ENCODE data around the gene PLPP4. TPM values are rescaled to one million over a fixed set of nuclear protein-coding genes. Genes with fewer than 3 reads are reported as not detected.

Gene PLPP4
- total RNA-seq, 3 donors from 2014 or later, result not detected

DNA sequence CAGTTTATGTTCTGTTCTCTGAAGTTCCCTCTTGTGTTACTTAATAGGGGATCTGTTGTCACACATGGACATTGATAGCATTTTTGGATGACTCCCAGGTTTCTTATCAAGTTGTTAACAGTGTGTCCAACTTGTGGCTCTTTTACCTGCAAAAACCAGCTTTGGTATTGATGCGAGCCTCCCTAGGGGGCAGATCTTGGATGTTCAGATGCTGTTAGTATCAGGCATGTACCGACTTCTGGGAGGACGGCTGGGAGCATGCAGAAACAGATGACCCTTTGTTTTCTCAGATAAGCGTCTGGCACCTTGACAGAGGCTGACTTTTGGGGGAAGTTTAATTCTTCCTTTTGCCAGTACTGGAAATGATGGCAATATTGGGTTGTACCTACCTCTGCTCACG, 2.2 kb downstream of the PLPP4 start:
- TF ChIP-seq, protein P1, sequence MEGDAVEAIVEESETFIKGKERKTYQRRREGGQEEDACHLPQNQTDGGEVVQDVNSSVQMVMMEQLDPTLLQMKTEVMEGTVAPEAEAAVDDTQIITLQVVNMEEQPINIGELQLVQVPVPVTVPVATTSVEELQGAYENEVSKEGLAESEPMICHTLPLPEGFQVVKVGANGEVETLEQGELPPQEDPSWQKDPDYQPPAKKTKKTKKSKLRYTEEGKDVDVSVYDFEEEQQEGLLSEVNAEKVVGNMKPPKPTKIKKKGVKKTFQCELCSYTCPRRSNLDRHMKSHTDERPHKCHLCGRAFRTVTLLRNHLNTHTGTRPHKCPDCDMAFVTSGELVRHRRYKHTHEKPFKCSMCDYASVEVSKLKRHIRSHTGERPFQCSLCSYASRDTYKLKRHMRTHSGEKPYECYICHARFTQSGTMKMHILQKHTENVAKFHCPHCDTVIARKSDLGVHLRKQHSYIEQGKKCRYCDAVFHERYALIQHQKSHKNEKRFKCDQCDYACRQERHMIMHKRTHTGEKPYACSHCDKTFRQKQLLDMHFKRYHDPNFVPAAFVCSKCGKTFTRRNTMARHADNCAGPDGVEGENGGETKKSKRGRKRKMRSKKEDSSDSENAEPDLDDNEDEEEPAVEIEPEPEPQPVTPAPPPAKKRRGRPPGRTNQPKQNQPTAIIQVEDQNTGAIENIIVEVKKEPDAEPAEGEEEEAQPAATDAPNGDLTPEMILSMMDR (IDR thresholded peaks at IDR 0.05), result no peak
- TF ChIP-seq POLR2AphosphoS5 (IDR thresholded peaks at IDR 0.05) (no peak), POLR2A (IDR thresholded peaks at IDR 0.05) (no peak)
- H3K27me3 ChIP-seq, result peaks cover 4 to 39% of the 10 kb centered on the region in 2 donors
- no peak for DNase-seq (ENCODE audit: low spot score in 2 of 2)
- H3K4me1 ChIP-seq, result peaks cover 4 to 8% of the 10 kb centered on the region in 2 donors
- no peaks in the 10 kb centered on the region for H3K36me3 ChIP-seq
- no peaks in the 10 kb centered on the region for H3K9me3 ChIP-seq
- H3K27ac ChIP-seq, result no peak overlapping the region
- no peak overlapping the region for H3K4me3 ChIP-seq
- intact Hi-C loops (cut with DNase I; ENCODE audit: low total_unique reads), result no loop called here

DNA sequence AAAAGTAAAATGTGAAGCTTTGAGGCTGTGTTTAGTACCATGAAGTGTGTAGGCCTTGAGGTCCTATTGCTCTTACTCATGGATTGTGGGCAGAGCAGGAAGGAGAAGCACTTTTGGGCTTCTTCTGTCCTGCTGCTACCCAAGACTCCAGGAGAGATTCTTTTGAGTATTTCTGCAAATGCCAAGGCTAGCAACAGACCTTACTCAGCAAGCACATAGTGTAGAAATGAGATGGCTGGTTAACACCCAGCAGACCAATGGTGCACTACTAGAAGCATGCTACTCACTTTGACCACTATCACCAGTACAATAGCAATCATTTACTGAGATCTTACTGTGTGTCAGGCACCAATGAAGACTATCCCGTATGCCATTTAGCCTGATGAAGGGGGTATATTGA, 3.2 kb downstream of the PLPP4 start:
- H3K4me1 ChIP-seq, result peaks cover 4 to 8% of the 10 kb centered on the region in 2 donors
- no peak for DNase-seq (ENCODE audit: low spot score in 2 of 2)
- H3K27me3 ChIP-seq, result peaks cover 4 to 39% of the 10 kb centered on the region in 2 donors
- TF ChIP-seq POLR2A (IDR thresholded peaks at IDR 0.05) (no peak), POLR2AphosphoS5 (IDR thresholded peaks at IDR 0.05) (no peak)
- TF ChIP-seq, protein P1 (IDR thresholded peaks at IDR 0.05), result no peak
- intact Hi-C loops (cut with DNase I; ENCODE audit: low total_unique reads), result no loop called here
- H3K4me3 ChIP-seq, result no peak overlapping the region
- no peak overlapping the region for H3K27ac ChIP-seq
- H3K9me3 ChIP-seq, result no peaks in the 10 kb centered on the region
- no peaks in the 10 kb centered on the region for H3K36me3 ChIP-seq

DNA sequence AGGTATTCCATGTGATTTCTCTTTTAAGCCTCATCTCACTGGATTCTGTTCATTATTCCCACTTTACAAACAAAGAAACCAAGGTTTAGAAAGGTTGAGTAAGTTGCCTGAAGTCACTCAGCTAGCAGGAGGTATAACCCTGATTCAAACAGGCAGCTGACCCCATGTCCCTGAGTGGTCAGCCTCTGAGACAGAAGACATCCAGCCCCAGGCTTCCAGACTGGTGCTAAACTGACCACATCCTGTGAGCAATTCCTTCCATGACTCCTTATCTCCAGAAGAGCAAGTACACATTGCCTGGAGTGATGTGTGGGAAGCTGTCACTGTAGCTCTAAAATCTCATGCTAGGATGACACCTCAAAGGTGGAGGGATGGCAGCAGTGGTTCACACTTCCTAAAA, 3.7 kb downstream of the PLPP4 start:
- DNase-seq (ENCODE audit: low spot score in 2 of 2), result no peak
- H3K4me1 ChIP-seq, result peaks cover 4 to 8% of the 10 kb centered on the region in 2 donors
- no peaks in the 10 kb centered on the region for H3K9me3 ChIP-seq
- TF ChIP-seq, protein P1 (IDR thresholded peaks at IDR 0.05), result no peak
- no peak for TF ChIP-seq POLR2A (IDR thresholded peaks at IDR 0.05)
- no peak for TF ChIP-seq POLR2AphosphoS5 (IDR thresholded peaks at IDR 0.05)
- no peak overlapping the region for H3K4me3 ChIP-seq
- peaks cover 4 to 39% of the 10 kb centered on the region in 2 donors for H3K27me3 ChIP-seq
- no peaks in the 10 kb centered on the region for H3K36me3 ChIP-seq
- intact Hi-C loops (cut with DNase I; ENCODE audit: low total_unique reads), result no loop called here
- no peak overlapping the region for H3K27ac ChIP-seq

DNA sequence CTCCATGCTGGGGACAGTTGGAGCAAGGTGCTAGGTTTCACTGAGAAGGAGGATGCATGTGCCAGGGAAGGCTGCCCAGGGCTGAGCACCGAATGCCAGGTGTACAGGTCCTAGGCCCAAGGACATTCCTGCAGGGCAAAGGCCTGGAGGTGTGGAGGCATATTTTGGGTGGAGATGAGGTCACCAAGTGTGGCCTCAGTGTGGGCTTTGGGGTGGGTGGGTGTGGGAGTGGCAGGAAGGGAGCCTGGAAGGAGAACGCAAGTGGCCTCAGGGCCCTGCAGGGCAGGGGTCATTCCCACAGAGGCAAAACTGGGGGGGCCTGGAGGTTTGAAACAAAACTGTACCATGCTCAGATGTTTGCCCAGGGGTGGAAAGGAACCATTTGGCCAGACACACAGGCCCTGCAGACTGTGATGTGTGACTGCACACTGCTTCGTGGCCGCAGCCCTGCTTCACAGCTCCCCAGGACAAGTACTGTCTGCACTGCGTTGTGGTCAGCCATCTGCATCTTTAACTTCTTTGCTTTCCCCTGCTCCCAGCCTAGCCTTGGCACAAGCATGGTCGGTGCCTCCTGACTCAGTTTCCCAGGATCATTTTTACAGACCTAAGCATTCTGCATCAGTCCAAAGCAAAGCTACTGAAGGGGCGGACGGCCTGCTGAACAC, 5.1 kb downstream of the PLPP4 start:
- H3K27ac ChIP-seq, result no peak overlapping the region
- peaks cover 0 to 7% of the 10 kb centered on the region in 2 donors for H3K4me1 ChIP-seq
- H3K36me3 ChIP-seq, result no peaks in the 10 kb centered on the region
- TF ChIP-seq POLR2A (IDR thresholded peaks at IDR 0.05) (no peak), POLR2AphosphoS5 (IDR thresholded peaks at IDR 0.05) (no peak)
- TF ChIP-seq, protein P1 (IDR thresholded peaks at IDR 0.05), result no peak
- peaks cover 4 to 38% of the 10 kb centered on the region in 2 donors for H3K27me3 ChIP-seq
- DNase-seq (ENCODE audit: low spot score in 2 of 2), result no peak
- intact Hi-C loops (cut with DNase I; ENCODE audit: low total_unique reads), result no loop called here
- H3K9me3 ChIP-seq, result no peaks in the 10 kb centered on the region
- H3K4me3 ChIP-seq, result no peak overlapping the region

DNA sequence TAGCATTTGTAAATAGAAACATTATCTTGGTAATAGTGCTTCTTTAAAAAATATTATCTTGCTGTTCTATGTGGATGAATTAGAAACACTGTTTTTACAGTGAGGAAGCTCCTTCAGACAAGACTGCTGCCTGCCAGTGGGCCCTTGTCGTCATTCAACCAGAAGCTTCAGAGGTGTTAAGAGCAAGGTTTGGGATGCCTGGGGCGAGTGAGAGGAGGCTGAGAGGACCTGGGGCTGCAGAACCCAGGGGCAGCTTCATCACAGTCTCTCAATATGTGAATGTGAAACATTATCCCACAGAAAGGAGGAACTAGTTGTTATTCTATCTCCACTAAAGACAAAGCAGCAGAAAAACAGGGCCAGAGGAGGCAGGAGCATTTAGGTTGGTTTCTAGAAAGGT, 8.1 kb downstream of the PLPP4 start:
- no peak overlapping the region for H3K27ac ChIP-seq
- no peaks in the 10 kb centered on the region for H3K9me3 ChIP-seq
- intact Hi-C loops (cut with DNase I; ENCODE audit: low total_unique reads), result no loop called here
- peaks cover 0 to 10% of the 10 kb centered on the region in 2 donors for H3K27me3 ChIP-seq
- TF ChIP-seq POLR2AphosphoS5 (IDR thresholded peaks at IDR 0.05), result no peak
- TF ChIP-seq POLR2A (IDR thresholded peaks at IDR 0.05), result no peak
- TF ChIP-seq, protein P1 (IDR thresholded peaks at IDR 0.05), result no peak
- no peak overlapping the region for H3K4me3 ChIP-seq
- no peaks in the 10 kb centered on the region for H3K4me1 ChIP-seq
- no peak for DNase-seq (ENCODE audit: low spot score in 2 of 2)
- H3K36me3 ChIP-seq, result no peaks in the 10 kb centered on the region
